HCT116 (cell line): ENCODE data around the gene AKT1. TPM values are rescaled to one million over a fixed set of nuclear protein-coding genes. Genes with fewer than 3 reads are reported as not detected.

ENCODE experiments used
- ATAC-seq: fragments of 200-7000 bp; cut with Tn5 transposase; 2 replicates; pipeline ENCODE4 v1.9.1; 2020; ENCODE audit warnings: mild to moderate bottlenecking, moderate library complexity
- BruUV-seq: library from RNA; stranded (reverse); fragments of 400-500 nt; replicated peaks from 2 replicates; lab custom pipeline; 2021; lab: Mats Ljungman, UMichigan
- CTCF ChIA-PET: fragments of 300-600 bp; sonication (Branson Sonifier 250); formaldehyde crosslinking; loops from one replicate; lab custom pipeline; 2021; ENCODE audit warnings: antibody characterized with exemption; lab: Charles Lee
- POLR2A ChIA-PET: fragments of 300-600, 350-600 bp; sonication (Branson Sonifier 250); formaldehyde crosslinking; loops from one replicate; lab custom pipeline; 2021; ENCODE audit warnings: antibody characterized with exemption; lab: Charles Lee
- RAD21 ChIA-PET, 2 experiments: fragments of 300-600 bp; sonication (Branson Sonifier 250); formaldehyde crosslinking; loops; one replicate each; lab custom pipeline; 2023; ENCODE audit warnings: low total read pairs in 2 of 2; ENCODE audit not compliant: uncharacterized antibody in 2 of 2, unreplicated experiment in 2 of 2, low non-redundant PET in 1 of 2; lab: Charles Lee
- DNase-seq: peaks from one replicate; pipeline ENCODE4 v3.0.0-alpha.2; 2010; ENCODE audit warnings: low read depth, low spot score
- H2AFZ ChIP-seq: fragments of 200-600 bp; shearing (Covaris generic), sonication (generic); 2 replicates; pipeline ENCODE4 v1.6.1; 2017; ENCODE audit warnings: low read depth, mixed run types, mixed read lengths, antibody characterized with exemption, low read length; ENCODE audit not compliant: poor library complexity, severe bottlenecking
- H3K27ac ChIP-seq: 2 replicates; pipeline ENCODE4 v1.5.1; 2012; ENCODE audit warnings: low read depth, low read length
- H3K27me3 ChIP-seq: fragments of 200-600 bp; sonication (generic); 2 replicates; pipeline ENCODE4 v1.6.1; 2016; ENCODE audit warnings: mixed run types, low read length, mixed read lengths; ENCODE audit not compliant: insufficient read depth
- H3K36me3 ChIP-seq, 2 experiments: fragments of 200-500 bp in 1 of 2; fragments of 200-600 bp in 1 of 2; sonication (Bioruptor generic) in 1 of 2; sonication (generic) in 1 of 2; 2 replicates each; pipeline versions ENCODE4 v1.5.1 to v1.6.1; 2014 to 2016; ENCODE audit warnings: low read length in 2 of 2, inconsistent platforms in 1 of 2, mixed read lengths in 1 of 2, mixed run types in 1 of 2; ENCODE audit not compliant: insufficient read depth in 2 of 2, control insufficient read depth in 1 of 2
- H3K4me1 ChIP-seq, 2 experiments: fragments of 200-600 bp in 1 of 2; sonication (generic) in 1 of 2; 2 replicates each; pipeline versions ENCODE4 v1.5.1 to v1.6.1; 2012 to 2017; ENCODE audit warnings: low read length in 2 of 2, inconsistent platforms in 1 of 2, mild to moderate bottlenecking in 1 of 2, mixed read lengths in 1 of 2, mixed run types in 1 of 2, moderate library complexity in 1 of 2; ENCODE audit not compliant: insufficient read depth in 2 of 2, control insufficient read depth in 1 of 2
- H3K4me2 ChIP-seq: fragments of 200-600 bp; sonication (generic); 2 replicates; pipeline ENCODE4 v1.6.1; 2017; ENCODE audit warnings: mixed run types, low read length, mixed read lengths
- H3K4me3 ChIP-seq, 2 experiments: fragments of 200-600 bp in 1 of 2; sonication (generic) in 1 of 2; replicated peaks in 1 of 2; 2 replicates each; pipeline ENCODE4 v1.5.1; 2011 to 2016; ENCODE audit warnings: low read length in 2 of 2, control low read depth in 1 of 2, low read depth in 1 of 2, mild to moderate bottlenecking in 1 of 2, mixed read lengths in 1 of 2, mixed run types in 1 of 2
- H3K79me2 ChIP-seq: fragments of 200-600 bp; sonication (generic); 2 replicates; pipeline ENCODE4 v1.6.1; 2017; ENCODE audit warnings: mild to moderate bottlenecking, mixed run types, low read length, moderate library complexity, mixed read lengths; ENCODE audit not compliant: insufficient read depth
- H3K9ac ChIP-seq: fragments of 200-600 bp; sonication (generic); 2 replicates; pipeline ENCODE4 v1.6.1; 2016; ENCODE audit warnings: low read length, mixed read lengths
- H3K9me2 ChIP-seq: fragments of 200-600 bp; sonication (generic), shearing (Covaris generic); 2 replicates; pipeline ENCODE4 v1.6.1; 2017; ENCODE audit warnings: mixed run types, mild to moderate bottlenecking, moderate library complexity; ENCODE audit not compliant: insufficient read depth
- H3K9me3 ChIP-seq, 2 experiments: fragments of 200-500 bp in 1 of 2; fragments of 200-600 bp in 1 of 2; sonication (Bioruptor generic) in 1 of 2; sonication (generic) in 1 of 2; 2 replicates each; pipeline ENCODE4 v1.6.1; 2014 to 2017; ENCODE audit warnings: low read length in 2 of 2, mixed read lengths in 2 of 2, inconsistent platforms in 1 of 2, low read depth in 1 of 2, mild to moderate bottlenecking in 1 of 2, mixed run types in 1 of 2, moderate library complexity in 1 of 2; ENCODE audit not compliant: control insufficient read depth in 1 of 2, insufficient read depth in 1 of 2
- H4K20me1 ChIP-seq: fragments of 200-600 bp; sonication (generic), shearing (Covaris generic); 2 replicates; pipeline ENCODE4 v1.6.1; 2017; ENCODE audit warnings: mixed run types, mild to moderate bottlenecking, moderate library complexity; ENCODE audit not compliant: insufficient read depth
- CBX3 ChIP-seq: IDR thresholded peaks from 2 replicates; pipeline ENCODE4 v1.6.1; 2012; ENCODE audit warnings: low read depth
- CEBPB ChIP-seq: IDR thresholded peaks from 2 replicates; pipeline ENCODE4 v1.6.1; 2012; ENCODE audit warnings: low read depth
- CTCF ChIP-seq, 3 experiments: fragments of 200-600 bp in 1 of 3; sonication (generic) in 1 of 3; IDR thresholded peaks in 2 of 3; conservative IDR thresholded peaks in 1 of 3; 2 replicates each; pipeline ENCODE4 v1.5.1; 2012 to 2017; ENCODE audit warnings: low read depth in 2 of 3, low read length in 2 of 3, antibody characterized with exemption in 1 of 3, borderline replicate concordance in 1 of 3, control low read depth in 1 of 3, mild to moderate bottlenecking in 1 of 3, mixed read lengths in 1 of 3, mixed run types in 1 of 3, moderate library complexity in 1 of 3; ENCODE audit not compliant: insufficient read depth in 1 of 3
- EGR1 ChIP-seq: IDR thresholded peaks from 2 replicates; pipeline ENCODE4 v1.6.1; 2012; ENCODE audit warnings: low read depth
- EZH2 ChIP-seq: fragments of 200-600 bp; sonication (generic); IDR thresholded peaks from 2 replicates; pipeline ENCODE4 v1.6.1; 2017; ENCODE audit warnings: antibody characterized with exemption, mixed run types
- FOSL1 ChIP-seq: IDR thresholded peaks from 2 replicates; pipeline ENCODE4 v1.6.1; 2012; ENCODE audit warnings: low read depth
- JUND ChIP-seq: IDR thresholded peaks from 2 replicates; pipeline ENCODE4 v1.6.1; 2012
- MAX ChIP-seq: IDR thresholded peaks from 2 replicates; pipeline ENCODE4 v1.6.1; 2012
- RAD21 ChIP-seq: IDR thresholded peaks from 2 replicates; pipeline ENCODE4 v1.6.1; 2012; ENCODE audit warnings: low read depth, mild to moderate bottlenecking
- REST ChIP-seq: IDR thresholded peaks from 2 replicates; pipeline ENCODE4 v1.6.1; 2012; ENCODE audit warnings: low read depth
- SRF ChIP-seq: IDR thresholded peaks from 2 replicates; pipeline ENCODE4 v1.6.1; 2012; ENCODE audit warnings: low read depth
- TCF7L2 ChIP-seq: IDR thresholded peaks from 2 replicates; pipeline ENCODE4 v1.7.0; 2011; ENCODE audit warnings: borderline replicate concordance, inconsistent platforms; ENCODE audit not compliant: insufficient read depth, insufficient read length; ENCODE audit errors: extremely low read depth
- YY1 ChIP-seq: IDR thresholded peaks from 2 replicates; pipeline ENCODE4 v1.6.1; 2011; ENCODE audit warnings: low read length, low read depth, moderate library complexity, mild to moderate bottlenecking; ENCODE audit not compliant: insufficient replicate concordance; ENCODE audit errors: extremely low read depth
- ZNF274 ChIP-seq: fragments of 200-500 bp; sonication (Bioruptor generic); IDR thresholded peaks from 2 replicates; pipeline ENCODE4 v1.6.1; 2014; ENCODE audit warnings: mild to moderate bottlenecking, low read depth, low read length, inconsistent platforms
- intact Hi-C: fragments of 100-400 bp; cut with micrococcal nuclease; formaldehyde crosslinking; loops from 2 replicates; pipeline ENCODE4 v1.10.0; 2022
- total RNA-seq: library from RNA; stranded (reverse); gene quantifications from one replicate; pipeline ENCODE4 v1.2.1, GENCODE V29; 2021; ENCODE audit not compliant: unreplicated experiment
- TF ChIP-seq, protein P1 (sequence below): IDR thresholded peaks from 2 replicates; pipeline ENCODE4 v1.6.1; 2011; ENCODE audit warnings: mild to moderate bottlenecking, low read length, moderate library complexity; ENCODE audit not compliant: insufficient replicate concordance; ENCODE audit errors: extremely low read depth

The AKT1 gene
- total RNA-seq, 1 experiment from 2014 or later = 152 TPM

DNA sequence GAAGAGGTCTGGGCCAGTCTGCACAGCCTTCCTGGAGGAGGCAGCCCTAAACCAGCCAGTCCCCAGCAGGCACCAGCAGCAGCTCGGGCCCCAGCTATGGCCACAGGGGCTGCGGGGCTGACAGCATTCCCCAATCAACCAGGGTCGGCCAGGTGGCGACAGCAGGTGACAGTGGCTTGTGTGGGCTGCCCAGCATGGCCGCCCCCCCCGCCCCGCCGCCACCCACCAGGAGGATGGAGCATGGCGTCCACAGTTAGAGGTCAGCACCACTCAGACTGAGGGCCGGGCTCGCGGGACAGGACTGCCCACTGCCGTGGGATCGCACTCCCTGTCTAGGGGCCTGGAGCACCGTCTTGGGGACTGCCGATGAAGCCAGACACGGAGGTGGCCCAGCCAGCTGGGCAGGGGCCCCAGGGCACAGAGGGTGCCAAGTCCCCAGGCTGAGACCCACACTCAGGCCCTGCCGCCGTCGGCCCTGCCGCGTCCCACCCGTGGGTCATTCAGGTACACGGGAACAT lies 15.0 kb downstream of the AKT1 start:
- no peak for DNase-seq
- no peaks in the 10 kb centered on the region for H3K4me1 ChIP-seq
- TF ChIP-seq MAX = no peak
- no peak for TF ChIP-seq JUND
- TF ChIP-seq RAD21 = no peak
- TF ChIP-seq CBX3 = no peak
- no peak for TF ChIP-seq CEBPB
- no peak for TF ChIP-seq TCF7L2
- no peak for TF ChIP-seq EGR1
- TF ChIP-seq EZH2 = no peak
- no peak for TF ChIP-seq YY1
- TF ChIP-seq REST = no peak
- no peak for TF ChIP-seq ZNF274
- TF ChIP-seq FOSL1 = no peak
- TF ChIP-seq SRF = no peak
- TF ChIP-seq CTCF (IDR thresholded peaks at IDR 0.05 in 2 of 3, conservative IDR thresholded peaks at IDR 0.05 in 1 of 3; ENCODE audit: borderline replicate concordance in 1 of 3, insufficient read depth in 1 of 3, low read depth in 2 of 3, low read length in 2 of 3) = no peak
- TF ChIP-seq, protein P1, sequence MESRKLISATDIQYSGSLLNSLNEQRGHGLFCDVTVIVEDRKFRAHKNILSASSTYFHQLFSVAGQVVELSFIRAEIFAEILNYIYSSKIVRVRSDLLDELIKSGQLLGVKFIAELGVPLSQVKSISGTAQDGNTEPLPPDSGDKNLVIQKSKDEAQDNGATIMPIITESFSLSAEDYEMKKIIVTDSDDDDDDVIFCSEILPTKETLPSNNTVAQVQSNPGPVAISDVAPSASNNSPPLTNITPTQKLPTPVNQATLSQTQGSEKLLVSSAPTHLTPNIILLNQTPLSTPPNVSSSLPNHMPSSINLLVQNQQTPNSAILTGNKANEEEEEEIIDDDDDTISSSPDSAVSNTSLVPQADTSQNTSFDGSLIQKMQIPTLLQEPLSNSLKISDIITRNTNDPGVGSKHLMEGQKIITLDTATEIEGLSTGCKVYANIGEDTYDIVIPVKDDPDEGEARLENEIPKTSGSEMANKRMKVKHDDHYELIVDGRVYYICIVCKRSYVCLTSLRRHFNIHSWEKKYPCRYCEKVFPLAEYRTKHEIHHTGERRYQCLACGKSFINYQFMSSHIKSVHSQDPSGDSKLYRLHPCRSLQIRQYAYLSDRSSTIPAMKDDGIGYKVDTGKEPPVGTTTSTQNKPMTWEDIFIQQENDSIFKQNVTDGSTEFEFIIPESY = no peak
- TF ChIP-seq, all 23 proteins: peak for 0
- ATAC-seq = no peak
- H3K27me3 ChIP-seq = no peaks in the 10 kb centered on the region
- no TSS peak for BruUV-seq
- no peaks in the 10 kb centered on the region for H3K9me2 ChIP-seq
- H3K79me2 ChIP-seq = peaks cover 10% of the 10 kb centered on the region; the same call in 1 of the 2 replicates
- intact Hi-C loops = no loop called here
- H3K36me3 ChIP-seq = peaks cover 0 to 6% of the 10 kb centered on the region in 2 experiments; a peak in 2 of 4 replicates
- no peak overlapping the region for H2AFZ ChIP-seq
- POLR2A ChIA-PET = no interaction called here
- H3K4me2 ChIP-seq = no peak overlapping the region
- H3K4me3 ChIP-seq = no peak overlapping the region
- RAD21 ChIA-PET = no interaction called here
- CTCF ChIA-PET = no interaction called here
- H3K27ac ChIP-seq = no peak overlapping the region
- H3K9me3 ChIP-seq = no peaks in the 10 kb centered on the region
- no peaks in the 10 kb centered on the region for H4K20me1 ChIP-seq
- no peak overlapping the region for H3K9ac ChIP-seq
